Pulmonary artery endothelial cell (primary cell): ENCODE measurements around the gene ABCD2. TPM values are rescaled to one million over a fixed set of nuclear protein-coding genes. Genes with fewer than 3 reads are reported as not detected.
"Not testable (repeated sequence)": the region's sequence is repeated elsewhere in the genome, so short reads cannot be mapped to it uniquely, and the experiment has no call there.

Source experiments
- DNase-seq: peaks from one replicate; pipeline ENCODE4 v3.0.0-alpha.2; 2011; ENCODE audit warnings: low read depth, low spot score
- total RNA-seq: library from RNA; depleted of rRNA; stranded (reverse); fragments of >200 nt; gene quantifications from 2 replicates; pipeline ENCODE4 v1.2.3, GENCODE V29; 2014

Gene ABCD2
- under 0.01 TPM in 1 of 2 replicates, not detected in the other for total RNA-seq

DNA sequence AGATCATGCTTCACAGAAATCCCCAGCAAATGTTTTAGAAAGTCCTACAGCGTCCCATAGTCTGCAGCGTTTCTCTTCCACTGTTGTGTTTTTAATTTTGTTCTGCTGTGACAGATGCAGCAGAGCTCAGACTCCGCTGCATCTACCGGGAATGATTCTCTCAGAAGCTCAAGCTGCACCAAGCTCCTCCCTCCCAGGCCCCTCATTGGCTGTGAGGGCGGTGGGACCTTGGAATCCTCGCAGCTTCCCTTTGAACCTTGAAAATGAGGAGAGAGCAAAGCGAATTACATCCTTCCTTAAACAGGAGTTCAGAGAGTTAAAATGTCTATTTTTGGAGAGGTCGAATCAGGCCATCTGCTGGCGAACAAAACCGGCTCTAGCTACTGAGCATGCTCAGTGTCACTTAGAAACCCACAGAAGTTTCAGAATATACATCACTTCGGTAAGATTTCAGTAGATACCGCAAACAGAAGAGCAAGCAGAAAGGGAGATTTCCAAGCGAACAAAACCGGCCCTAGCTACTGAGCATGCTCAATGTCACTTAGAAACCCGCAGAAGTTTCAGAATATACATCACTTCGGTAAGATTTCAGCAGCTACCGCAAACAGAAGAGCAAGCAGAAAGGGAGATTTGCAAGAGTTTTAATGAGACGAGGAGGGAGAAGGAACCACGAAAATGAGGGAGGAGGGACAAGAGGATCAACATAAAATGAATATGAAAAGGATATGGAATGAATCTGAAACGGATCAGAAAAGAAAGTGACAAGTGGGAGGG is at the start of gene ABCD2:
Gene ABCD2, minus strand, starts transcription at position 144 of the 774 bp plus-strand sequence. CDS start 188 bp downstream, outside the sequence.
- DNase-seq, result no peak

DNA sequence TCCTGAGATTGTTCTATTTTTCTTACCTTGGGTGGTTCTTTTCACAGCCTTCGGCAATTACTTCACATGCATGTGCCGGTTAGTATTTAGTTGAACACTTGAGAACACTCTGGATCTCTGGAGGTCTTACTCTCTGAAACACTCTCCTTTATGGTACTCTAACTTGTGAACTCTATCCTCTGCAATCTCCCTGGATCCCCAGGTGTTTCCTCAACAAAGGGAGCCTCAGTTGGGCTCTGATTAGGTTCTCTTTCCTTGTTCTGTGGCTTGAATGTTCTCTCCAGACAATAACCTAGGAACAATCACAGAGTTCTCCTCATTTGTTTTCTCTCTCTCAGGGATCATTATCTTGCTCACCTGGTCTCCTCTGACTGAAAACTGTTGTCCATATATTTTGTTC is 40.5 kb upstream of the ABCD2 start:
- DNase-seq, result no peak

DNA sequence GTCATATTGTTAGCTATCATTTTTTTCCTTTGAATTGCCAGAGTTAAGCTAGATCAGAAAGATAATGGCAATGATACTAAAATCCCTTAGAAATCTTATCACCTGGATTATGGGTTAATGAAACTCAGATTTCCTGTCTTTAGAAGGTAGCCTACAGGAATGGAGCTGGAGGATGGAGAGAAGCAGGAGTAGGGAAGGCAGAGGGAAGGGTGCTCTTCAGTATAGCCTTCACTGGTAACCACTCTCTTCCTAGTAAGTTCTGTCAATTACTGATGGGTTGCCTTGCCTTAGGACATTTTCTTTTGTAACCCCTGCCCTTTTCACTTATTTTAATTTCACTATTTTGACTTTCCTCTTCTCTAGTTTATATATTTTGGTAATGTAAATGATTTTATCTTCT is 27.8 kb upstream of the ABCD2 start:
- DNase-seq, result no peak

DNA sequence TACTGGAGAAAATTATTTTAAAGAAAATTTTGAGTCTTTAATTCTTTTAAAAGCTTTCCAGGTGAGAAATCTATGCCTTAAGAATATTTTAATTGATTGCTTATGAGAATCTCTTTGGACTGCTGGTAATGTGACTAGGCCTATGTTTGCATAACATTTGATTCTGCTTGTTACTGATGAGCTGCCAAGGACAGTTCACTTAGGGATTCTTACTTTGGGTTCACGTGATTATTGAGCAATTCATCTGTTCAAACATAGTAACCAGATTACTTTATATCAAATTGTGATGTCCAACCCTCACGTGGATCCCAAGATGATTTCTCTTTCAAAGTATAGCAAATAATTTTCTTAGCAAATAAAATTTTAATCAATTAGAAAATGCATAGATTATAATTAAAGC is 27.4 kb upstream of the ABCD2 start:
- DNase-seq, result no peak

DNA sequence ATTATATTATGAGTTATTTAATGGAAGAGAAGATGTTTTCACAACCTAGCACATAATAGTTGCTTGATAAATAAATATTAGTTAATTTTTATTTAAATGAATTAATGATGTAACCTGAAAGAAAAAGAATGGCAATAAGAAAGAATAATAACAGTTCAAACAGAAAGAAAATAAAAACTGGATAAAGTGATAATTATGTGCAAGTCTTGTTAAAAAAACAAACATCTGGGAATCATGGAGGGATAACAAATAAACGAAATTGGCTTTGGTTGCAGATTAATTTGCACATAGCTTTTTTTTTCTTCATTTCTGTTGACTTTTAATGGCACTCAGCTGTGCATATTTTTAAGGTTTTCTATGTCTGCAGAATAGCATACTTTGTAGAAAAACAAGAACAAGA is 23.4 kb upstream of the ABCD2 start:
- no peak for DNase-seq

DNA sequence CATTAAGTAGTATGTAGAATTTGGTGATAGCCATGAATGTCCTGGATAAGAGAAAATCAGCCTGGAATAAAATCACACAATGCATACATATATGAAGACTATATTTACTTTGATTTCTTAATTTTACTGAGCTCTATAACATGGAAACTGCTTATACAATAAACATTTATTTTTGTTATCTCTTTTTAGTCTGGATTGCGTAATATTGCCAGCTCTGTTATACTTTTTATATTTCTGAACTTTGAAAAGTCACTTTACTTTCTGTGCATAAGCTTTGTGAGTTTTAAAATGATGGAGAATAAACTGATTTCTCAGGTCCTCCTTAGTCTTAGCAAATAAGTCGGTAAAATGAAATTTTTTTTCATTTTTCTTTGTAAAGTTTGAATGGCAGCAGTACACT is 19.2 kb upstream of the ABCD2 start:
- no peak for DNase-seq

DNA sequence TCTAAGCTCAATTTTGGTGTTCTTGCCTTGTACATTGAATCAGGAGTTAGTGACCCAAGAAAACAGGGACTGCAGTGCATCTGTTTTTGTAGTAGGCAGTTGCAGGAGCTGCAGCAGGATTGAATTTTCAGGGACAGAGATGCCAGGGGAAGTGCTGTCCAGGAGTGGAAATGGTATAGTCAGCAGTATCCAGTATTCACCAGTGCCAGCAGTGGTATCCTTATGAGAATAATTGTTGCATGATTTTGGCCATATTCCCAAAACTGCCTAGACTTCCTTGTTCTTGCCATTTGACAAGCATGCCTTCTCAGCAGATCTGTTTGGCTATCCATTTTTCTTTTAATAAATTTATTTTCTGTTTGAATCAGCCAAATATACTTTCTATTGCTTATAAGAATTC is 18.6 kb upstream of the ABCD2 start:
- DNase-seq, result no peak

DNA sequence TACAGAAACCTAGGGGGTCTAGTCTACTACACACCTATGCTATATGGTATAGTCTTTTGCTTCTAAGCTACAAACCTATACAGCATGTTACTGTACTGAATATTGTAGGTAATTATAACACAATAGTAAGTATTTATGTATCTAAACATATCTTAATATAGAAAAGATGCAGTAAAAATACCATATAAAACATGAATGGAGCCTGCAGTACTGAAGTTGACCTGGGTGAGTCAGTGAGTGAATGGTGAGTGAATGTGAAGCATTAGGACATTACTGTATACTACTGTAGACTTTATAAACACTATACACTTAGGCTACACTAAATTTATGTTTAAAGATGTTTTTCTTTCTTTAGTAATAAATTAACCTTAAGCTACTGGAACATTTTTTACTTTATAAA is 13.1 kb upstream of the ABCD2 start:
- no peak for DNase-seq

DNA sequence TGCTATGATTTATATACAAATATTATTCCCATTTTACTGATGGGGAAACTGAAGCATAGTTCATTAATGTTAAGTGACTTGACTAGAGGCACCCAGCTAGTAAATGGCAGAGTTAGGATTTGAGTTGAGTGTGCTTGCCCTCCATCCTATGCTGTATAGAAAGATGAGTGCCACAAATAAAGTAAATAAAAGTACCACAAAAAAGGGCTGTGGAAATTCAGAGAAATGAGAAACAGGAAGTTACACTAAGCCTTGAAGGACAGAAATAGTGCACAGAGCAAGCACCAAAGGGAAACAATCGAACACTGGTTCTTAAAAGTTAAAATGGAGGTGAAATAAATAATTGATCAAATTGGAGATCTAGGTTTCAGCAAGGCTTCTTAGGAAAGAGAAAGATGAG is 9.2 kb upstream of the ABCD2 start:
- DNase-seq, result no peak

DNA sequence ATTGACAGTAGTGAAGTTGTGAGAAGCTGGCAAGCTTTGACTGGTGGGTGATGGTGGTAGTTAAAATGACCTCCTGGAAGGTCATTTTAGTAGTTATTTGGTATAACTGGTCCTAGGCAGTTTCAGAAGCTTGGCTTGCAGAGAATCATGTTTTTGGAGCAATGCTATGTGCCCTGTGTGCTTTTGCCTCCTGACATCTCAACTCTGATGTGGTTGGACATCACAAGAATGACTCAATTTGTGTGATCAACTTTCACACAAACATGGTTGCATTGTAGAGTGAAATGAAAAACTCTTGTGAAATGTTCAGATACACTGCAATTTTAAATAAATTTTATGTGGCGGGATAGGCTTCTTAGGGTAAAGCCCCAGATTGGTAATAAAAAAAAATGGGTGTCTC is 8.3 kb upstream of the ABCD2 start:
- DNase-seq, result no peak

DNA sequence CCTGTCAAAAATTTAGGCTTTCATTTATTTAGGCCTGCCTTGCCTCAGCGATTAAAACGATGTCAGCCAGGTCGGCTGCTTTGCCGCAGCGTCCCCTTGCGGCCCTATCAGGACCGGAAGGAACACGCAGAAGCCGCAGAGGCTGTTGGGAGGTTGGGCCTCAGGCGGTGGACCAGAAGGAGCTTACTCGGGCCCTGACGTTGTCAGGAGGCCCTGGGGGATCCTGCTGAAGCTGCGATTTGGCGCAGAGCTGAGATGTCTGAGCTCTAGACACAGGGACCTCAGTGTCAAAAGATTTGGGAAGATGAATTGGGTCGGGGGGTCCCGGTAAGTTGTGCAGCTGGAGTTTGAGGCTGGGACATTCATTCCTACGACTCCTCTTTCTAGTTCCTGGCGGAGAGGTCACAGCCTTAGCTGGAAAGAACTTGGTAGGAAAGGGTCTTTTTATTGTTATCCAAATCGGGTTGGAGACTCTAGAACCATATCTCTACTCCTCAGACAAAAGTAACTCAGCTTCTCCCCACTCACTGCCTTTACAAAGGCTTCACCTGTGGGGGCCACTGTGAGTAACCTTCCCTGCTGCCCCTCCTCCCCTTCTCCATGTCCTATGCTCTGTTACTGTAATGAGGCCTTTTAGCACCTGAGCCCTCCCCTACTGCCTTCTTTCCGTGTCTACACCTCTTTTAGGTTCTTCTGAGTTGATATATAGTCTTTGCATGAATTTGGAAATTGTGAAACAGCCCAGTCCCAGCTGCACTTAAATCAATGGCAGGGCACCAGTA is 6.6 kb upstream of the ABCD2 start:
- DNase-seq, result no peak

DNA sequence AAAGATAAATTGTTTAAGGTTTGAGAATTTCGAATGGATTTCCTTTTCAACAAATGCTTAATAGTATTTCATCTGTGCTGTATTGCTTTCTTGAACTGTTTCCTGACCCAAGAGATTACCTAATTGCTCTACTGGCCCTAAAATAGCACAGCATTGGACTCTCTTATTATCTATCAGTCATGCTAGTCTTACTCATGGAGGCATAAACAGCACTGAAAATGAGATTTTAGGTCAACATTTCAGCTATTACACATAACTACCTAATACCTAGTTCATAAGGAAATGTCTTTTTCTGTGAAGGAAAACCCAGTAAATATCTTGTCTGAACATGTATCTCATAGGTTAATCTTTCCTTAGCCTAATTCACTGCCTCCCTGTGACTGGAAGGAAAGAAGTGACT is 4.3 kb upstream of the ABCD2 start:
- DNase-seq, result no peak

DNA sequence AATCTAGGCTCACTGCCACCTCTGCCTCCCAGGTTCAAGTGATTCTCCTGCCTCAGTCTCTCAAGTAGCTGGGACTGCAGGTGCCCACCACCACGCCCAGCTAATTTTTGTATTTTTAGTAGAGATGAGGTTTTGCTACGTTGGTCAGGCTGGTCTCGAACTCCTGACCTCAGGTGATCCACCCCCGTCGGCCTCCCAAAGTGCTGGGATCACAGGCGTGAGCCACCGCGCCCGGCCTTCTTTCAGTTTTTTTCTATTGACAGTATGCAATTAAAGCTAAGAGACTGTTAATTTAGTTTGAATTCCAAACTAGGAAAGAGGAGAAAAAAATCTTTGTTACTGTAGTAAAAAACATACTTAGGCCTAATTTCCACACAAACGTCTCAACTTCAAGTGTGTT is 3.6 kb upstream of the ABCD2 start:
- not testable (repeated sequence) for DNase-seq

DNA sequence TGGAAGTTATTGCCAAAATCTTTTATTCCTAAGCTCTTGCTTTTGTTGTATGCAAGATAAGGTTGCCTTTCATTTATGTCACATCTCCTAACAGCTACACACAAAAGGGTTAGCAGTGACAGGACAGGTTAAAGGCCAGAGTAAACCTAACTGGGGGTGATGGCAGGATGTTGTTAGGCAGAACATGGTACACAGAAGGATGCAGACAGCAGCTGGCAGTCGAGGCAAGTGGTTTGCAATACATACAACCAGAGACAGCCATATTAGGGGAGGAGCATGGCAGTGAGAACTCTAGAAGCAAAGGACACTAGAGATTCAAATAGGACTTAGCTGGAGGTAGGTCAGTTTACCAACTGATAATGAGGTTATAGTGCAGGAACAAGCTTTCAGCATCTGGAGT is 2.7 kb upstream of the ABCD2 start:
- no peak for DNase-seq

DNA sequence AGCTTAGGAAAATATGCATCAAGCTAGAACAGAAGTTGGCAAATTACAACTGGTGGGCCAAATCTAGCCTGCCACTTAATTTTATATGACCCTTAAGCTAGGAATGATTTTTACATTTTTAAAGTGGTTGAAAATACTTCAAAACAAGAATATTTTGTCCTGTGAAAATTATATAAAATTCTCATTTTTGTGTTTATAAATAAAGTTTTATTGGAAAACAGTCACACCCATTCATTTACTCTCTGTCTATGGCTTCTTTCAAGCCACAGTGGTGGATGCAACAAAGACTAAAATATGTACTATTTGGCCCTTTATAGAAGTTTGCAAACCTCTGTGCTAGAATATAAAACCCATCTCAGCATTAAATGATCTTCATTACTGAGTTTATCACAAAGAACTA is 2.1 kb upstream of the ABCD2 start:
- no peak for DNase-seq

DNA sequence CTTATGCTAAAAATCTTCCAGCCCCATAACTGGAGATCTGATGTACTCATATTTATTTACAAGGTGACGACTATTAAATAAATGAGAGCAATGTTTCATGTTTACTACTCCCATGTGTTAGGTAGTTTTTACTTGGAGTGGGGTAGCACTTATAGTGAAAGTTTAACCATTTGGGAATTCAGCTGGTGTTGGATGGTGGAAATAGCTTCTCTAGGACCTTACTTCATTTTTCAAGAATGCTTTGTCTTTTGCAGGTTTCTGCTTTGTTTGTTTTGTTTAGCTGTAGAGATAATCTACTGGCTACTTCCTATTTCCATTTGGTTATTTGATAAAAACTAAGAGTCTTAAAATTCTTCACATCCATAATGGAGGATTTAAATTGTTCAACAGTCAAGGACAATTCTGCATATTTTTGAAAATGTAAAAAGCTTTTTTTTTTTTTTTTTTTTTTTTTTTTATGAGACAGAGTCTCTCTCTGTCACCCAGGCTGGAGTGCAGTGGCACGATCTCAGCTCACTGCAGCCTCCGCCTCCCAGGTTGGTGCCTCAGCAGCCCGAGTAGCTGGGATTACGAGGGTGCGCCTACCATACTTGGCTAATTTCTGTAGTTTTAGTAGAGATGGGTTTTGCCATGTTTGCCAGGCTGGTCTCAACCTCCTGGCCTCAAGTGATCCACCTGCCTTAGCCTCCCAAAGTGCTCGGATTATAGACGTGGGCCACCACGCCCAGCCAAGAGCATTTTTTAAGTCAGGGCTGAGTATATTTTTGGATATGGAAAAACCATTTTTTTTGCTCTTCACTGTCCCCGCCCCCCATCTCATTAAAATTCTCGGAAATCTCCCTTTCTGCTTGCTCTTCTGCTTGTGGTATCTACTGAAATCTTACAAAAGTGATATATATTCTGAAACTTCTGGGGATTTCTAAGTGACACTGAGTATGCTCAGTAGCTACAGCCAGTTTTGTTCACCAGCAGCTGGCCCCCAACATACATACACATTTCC is 1.4 kb upstream of the ABCD2 start:
- no peak for DNase-seq

DNA sequence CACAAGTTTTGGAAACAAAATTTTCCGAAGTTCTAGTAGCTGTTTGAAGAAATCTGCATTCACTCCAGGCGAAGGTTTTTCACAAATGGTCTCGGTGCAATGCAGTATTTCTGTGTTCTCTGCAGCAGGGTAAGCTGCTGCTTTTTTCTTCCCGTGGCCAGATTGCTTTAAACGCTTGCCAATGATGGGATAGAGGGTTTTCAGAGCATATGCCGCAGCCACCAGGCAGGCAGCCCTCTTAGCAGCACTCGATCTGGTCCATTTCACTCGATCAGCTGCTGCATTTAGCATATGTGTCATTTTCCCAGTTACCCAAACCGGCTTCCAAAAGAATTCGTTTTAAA is 315 bp downstream of the ABCD2 start:
- no peak for DNase-seq

DNA sequence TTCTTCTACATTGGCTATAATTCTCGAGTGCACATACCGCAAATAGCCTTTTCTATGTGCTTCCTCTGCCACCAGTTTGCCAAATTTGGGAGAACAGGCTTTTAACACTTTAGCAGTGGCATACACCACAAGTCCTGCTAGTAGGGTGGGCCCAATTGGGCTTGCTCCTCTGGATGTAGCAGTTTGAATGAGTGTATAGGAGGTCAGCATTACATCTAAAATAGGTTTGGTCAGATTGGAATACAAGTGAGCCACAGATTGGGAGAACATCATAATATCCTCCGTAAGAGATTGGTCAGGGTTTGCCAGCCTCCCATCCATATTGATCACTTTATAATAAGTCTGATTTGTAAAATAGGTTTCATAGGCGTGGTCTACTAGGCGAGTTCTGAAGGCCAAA is 902 bp downstream of the ABCD2 start:
- DNase-seq, result no peak

DNA sequence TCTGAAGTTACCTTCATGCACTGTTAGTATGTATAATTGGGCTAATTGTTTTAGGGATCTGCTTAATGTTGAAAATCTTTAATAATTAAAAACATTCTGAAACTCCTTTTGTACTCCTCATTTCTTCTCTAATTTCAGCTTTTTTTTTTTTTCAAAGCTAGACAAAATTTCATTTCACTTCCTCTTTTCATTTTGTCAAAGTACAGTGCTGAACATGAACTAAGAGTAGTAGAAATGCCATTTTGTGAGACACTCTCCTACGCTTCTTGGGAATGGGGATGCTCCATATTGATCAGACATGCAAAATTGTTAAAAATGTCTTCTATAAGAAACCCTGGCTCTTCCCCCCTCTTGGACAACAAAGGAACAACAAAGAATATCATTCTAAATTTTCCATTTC is 1.7 kb downstream of the ABCD2 start:
- DNase-seq, result no peak

DNA sequence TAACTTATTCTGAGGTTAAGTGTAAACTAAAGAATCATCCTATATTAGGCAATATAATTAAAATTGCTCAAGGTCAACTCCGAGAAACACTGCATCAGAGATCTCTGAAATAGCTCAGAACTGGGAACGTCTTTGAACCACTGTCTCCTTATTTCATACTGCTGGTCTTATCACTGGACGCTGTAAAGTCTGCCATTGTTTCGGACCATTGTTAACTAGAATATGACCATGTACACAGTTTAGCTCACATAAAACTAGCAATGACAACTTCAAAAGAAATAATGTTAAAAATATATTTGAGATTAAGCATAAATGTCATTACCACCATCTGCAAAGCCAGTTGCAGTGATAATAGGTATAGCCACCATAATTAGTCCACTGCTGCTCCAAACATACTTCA is 2.9 kb downstream of the ABCD2 start:
- DNase-seq, result no peak

DNA sequence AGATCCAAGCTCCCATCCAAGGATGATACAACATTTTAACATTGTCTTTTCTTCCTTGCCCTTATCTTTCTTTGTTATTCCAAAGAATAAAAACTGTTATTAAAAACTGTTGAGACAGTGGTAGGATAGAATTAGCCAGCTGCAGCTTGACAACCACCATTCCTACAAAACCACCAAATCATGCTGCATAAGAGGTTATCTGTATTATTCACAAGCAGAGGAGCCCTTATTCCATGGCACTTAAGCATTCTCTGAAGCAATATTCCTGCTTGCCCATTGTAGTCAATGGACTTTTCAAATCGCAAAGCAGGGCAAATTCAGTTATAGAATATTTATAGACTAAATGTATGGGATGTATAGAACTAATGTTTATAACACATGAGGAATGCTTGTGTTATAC is 3.4 kb downstream of the ABCD2 start:
- DNase-seq, result no peak

DNA sequence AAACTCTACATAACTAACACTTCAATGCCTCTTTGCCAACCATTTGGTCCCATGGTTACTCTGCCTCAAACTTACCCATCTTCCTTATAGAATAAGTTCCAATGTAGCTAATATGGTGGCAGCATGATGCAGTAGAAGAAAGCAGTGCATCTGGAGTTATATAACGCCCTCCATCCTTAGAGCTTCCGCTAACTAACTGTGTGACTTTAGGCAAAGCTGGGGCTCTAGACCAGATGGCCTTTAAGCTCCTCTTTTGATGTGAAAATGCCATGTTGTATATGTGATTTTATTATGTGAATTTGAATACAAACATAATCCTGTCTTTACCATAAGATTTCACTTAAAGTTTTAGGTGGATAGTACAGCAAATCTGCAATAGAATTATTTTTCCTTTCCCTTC is 6.1 kb downstream of the ABCD2 start:
- DNase-seq, result no peak
